ENCODE measurements around the gene PTPRM.

PTPRM gene

DNA sequence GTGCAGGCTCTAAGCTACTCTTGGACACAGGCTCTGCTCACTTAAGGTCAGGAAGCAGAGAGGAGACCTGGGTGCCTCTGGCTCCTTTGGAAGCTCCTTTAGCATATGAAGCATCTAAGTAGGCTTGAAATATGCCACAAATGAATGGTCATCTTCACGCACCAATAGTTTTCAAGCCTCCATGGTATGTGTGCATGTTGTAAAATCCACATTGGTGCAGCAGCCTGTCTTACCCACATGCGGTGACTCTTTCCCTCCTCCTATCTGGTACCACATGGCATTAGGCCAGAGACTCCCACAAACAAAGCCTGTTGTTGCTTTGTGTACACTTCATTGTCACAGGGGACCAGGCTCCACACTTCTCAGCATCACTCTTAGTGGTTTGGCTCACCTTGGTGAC is 599.9 kb downstream of the PTPRM start:
- no peak overlapping the region for H3K27ac ChIP-seq
- DNase-seq = no peak
- no peaks in the 10 kb centered on the region for H3K27me3 ChIP-seq
- H3K36me3 ChIP-seq = no peaks in the 10 kb centered on the region
- H3K4me1 ChIP-seq = no peaks in the 10 kb centered on the region
- H3K4me3 ChIP-seq = no peak overlapping the region
- H3K9me3 ChIP-seq = no peaks in the 10 kb centered on the region
- TF ChIP-seq, protein P1, sequence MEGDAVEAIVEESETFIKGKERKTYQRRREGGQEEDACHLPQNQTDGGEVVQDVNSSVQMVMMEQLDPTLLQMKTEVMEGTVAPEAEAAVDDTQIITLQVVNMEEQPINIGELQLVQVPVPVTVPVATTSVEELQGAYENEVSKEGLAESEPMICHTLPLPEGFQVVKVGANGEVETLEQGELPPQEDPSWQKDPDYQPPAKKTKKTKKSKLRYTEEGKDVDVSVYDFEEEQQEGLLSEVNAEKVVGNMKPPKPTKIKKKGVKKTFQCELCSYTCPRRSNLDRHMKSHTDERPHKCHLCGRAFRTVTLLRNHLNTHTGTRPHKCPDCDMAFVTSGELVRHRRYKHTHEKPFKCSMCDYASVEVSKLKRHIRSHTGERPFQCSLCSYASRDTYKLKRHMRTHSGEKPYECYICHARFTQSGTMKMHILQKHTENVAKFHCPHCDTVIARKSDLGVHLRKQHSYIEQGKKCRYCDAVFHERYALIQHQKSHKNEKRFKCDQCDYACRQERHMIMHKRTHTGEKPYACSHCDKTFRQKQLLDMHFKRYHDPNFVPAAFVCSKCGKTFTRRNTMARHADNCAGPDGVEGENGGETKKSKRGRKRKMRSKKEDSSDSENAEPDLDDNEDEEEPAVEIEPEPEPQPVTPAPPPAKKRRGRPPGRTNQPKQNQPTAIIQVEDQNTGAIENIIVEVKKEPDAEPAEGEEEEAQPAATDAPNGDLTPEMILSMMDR (IDR thresholded peaks at IDR 0.05) = no peak
- intact Hi-C loops (cut with DNase I; ENCODE audit: low total_unique reads) = no loop called here

DNA sequence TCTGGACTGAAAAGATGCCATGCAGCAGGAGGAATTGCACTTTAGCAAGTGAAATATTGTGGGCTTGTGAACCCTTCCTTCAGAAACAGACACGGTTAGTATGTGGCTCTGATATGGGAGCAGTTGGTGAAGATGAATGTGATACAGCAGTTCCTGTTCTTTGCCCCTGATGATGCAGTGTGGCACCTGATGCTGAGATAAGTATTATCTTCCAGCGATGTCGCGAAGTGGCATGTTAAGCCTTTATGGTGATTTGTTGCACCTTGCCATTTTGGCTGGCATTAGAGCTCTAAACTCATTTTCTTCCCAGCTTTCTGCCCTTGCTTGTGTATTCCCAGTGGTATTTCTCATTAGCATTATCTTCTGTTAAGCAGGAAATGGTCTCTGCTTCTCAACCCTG is 600.6 kb downstream of the PTPRM start:
- Histone ChIP-seq H3K27me3 (no peaks in the 10 kb centered on the region), H3K9me3 (no peaks in the 10 kb centered on the region), H3K27ac (no peak overlapping the region), H3K36me3 (no peaks in the 10 kb centered on the region), H3K4me1 (no peaks in the 10 kb centered on the region), H3K4me3 (no peak overlapping the region)
- intact Hi-C loops (cut with DNase I; ENCODE audit: low total_unique reads) = no loop called here
- no peak for DNase-seq
- TF ChIP-seq, protein P1 (IDR thresholded peaks at IDR 0.05) = no peak

DNA sequence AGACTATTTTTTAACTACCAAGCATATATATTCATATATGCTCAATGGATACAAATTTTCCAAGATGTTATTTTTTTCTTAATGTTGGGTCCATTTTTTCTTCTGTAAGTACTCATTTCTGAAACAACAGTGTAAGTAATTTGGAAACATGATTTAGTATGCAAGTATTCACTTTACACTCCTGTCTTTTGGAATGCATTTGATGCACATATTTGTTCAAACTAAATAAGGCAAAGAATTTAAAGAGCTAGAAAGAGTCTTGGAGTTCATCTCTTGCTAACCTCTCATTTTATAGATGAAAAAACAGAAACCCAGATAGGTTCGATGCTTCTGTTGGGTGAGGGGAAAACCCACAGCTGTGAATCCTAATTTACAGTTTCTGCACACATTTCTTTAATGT is 602.6 kb downstream of the PTPRM start:
- TF ChIP-seq, protein P1 (IDR thresholded peaks at IDR 0.05) = no peak
- H3K4me3 ChIP-seq = no peak overlapping the region
- H3K27ac ChIP-seq = no peak overlapping the region
- no peaks in the 10 kb centered on the region for H3K9me3 ChIP-seq
- H3K4me1 ChIP-seq = no peaks in the 10 kb centered on the region
- H3K36me3 ChIP-seq = no peaks in the 10 kb centered on the region
- H3K27me3 ChIP-seq = no peaks in the 10 kb centered on the region
- DNase-seq = no peak
- intact Hi-C loops (cut with DNase I; ENCODE audit: low total_unique reads) = no loop called here

GRCh38 chr18:8174771-8175170 is 607.7 kb downstream of the PTPRM start:
- TF ChIP-seq, protein P1 (IDR thresholded peaks at IDR 0.05) = no peak
- DNase-seq = no peak
- Histone ChIP-seq H3K27ac (no peak overlapping the region), H3K36me3 (no peaks in the 10 kb centered on the region), H3K4me1 (peaks cover 0 to 16% (median 3%) of the 10 kb centered on the region in 4 donors), H3K9me3 (no peaks in the 10 kb centered on the region), H3K27me3 (no peaks in the 10 kb centered on the region), H3K4me3 (no peak overlapping the region)
- intact Hi-C loops (cut with DNase I; ENCODE audit: low total_unique reads) = no loop called here

DNA sequence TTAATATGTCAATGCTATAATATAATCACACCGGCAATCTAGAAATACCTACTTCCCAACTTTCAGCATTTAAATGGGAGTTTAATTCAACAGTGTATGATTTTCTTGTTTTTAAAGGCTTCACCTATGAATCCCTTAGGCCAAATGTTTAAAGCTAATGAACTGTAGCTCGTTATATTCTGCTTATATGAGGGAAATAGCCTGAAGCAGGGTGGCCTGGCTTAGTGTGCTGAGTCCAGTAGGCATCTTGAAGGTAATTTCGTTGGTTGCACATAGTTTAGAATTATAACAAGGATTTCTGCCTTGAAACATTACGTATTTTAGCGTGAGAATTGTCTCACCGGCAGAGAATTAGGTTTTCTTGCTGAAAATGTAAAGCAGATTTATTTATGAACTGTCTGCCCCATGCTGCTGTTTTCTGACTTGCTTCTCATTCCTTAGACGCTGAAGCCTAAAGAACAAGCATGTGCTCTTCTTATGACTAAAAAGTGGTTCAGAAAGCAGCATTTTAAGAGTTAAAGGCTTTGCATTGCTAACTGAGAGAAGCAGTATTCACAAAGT is 608.5 kb downstream of the PTPRM start:
- H3K4me1 ChIP-seq = peaks cover 0 to 16% (median 3%) of the 10 kb centered on the region in 4 donors
- TF ChIP-seq, protein P1 (IDR thresholded peaks at IDR 0.05) = no peak
- H3K36me3 ChIP-seq = no peaks in the 10 kb centered on the region
- no peaks in the 10 kb centered on the region for H3K9me3 ChIP-seq
- no peaks in the 10 kb centered on the region for H3K27me3 ChIP-seq
- intact Hi-C loops (cut with DNase I; ENCODE audit: low total_unique reads) = no loop called here
- DNase-seq = no peak
- H3K4me3 ChIP-seq = no peak overlapping the region
- no peak overlapping the region for H3K27ac ChIP-seq

- Histone ChIP-seq H3K36me3 (no peaks in the 10 kb centered on the region), H3K4me3 (no peak overlapping the region), H3K9me3 (no peaks in the 10 kb centered on the region), H3K4me1 (peaks cover 0 to 16% (median 3%) of the 10 kb centered on the region in 4 donors), H3K27ac (no peak overlapping the region), H3K27me3 (no peaks in the 10 kb centered on the region)
- TF ChIP-seq, protein P1 (IDR thresholded peaks at IDR 0.05) = no peak
- intact Hi-C loops (cut with DNase I; ENCODE audit: low total_unique reads) = no loop called here
- no peak for DNase-seq
Observed at GRCh38 chr18:8176109-8176508, 609.0 kb downstream of the PTPRM start.

Measured in tibial artery (tissue), 4 donors.